GM12865 (cell line): ENCODE measurements around the gene SKI.
"Not testable (repeated sequence)": the region's sequence is repeated elsewhere in the genome, so short reads cannot be mapped to it uniquely, and the experiment has no call there.

Experiments
- DNase-seq: peaks from one replicate; pipeline ENCODE4 v3.0.0; 2010; ENCODE audit warnings: low read depth
- H3K4me3 ChIP-seq: 2 replicates; pipeline ENCODE4 v1.5.1; 2011; ENCODE audit warnings: mild to moderate bottlenecking, low read depth, low read length, control low read depth
- TF ChIP-seq, protein P1 (sequence below): IDR thresholded peaks from 2 replicates; pipeline ENCODE4 v1.5.1; 2011; ENCODE audit warnings: low read length, control low read depth, low read depth, inconsistent platforms; ENCODE audit not compliant: insufficient read depth; ENCODE audit errors: missing control alignments

The SKI gene

DNA sequence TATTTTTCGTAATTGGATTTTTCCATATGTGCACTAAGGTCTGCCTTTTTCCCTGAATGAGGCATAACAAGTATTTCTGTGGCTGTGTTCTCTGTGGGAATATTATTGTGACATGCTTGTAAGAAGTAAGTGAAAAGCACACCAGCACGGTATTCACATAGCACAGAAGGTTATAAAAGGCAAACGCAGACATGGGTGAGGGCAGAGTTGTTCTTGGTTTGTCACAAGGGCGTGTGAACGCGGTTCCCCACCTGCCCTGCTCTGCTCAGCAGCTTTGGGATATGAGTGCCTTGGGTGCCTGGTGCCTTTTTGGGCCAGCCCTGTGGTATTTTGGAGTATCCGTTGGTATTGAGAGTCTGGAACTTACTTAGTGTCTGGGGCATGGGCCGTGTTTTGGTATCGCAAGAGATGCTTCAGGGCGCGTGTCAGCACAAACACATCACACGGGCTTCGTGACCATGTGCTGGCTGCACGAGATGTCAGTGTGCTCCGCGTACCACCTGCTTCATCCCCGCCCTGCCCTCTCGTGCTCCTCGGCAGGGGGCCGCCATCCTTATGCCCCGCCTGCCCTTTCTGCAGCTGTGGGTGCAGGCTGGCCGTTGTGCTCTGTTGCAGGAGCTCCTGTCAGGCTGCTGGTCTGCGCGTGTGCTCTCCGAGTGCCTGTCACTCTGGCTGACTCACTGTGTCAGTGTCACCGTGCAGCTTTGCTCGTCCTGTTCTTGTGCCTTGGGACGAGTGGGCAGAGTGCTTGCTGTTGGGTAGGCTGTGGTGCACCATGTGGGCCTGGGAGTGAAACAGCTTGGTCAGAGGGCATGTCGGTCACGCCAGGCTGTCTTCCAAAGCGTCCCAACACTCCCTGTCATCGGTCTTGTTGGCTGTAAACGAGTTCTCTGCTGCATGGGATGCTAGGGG lies 15.0 kb downstream of the SKI start:
- no peak for DNase-seq
- TF ChIP-seq, protein P1, sequence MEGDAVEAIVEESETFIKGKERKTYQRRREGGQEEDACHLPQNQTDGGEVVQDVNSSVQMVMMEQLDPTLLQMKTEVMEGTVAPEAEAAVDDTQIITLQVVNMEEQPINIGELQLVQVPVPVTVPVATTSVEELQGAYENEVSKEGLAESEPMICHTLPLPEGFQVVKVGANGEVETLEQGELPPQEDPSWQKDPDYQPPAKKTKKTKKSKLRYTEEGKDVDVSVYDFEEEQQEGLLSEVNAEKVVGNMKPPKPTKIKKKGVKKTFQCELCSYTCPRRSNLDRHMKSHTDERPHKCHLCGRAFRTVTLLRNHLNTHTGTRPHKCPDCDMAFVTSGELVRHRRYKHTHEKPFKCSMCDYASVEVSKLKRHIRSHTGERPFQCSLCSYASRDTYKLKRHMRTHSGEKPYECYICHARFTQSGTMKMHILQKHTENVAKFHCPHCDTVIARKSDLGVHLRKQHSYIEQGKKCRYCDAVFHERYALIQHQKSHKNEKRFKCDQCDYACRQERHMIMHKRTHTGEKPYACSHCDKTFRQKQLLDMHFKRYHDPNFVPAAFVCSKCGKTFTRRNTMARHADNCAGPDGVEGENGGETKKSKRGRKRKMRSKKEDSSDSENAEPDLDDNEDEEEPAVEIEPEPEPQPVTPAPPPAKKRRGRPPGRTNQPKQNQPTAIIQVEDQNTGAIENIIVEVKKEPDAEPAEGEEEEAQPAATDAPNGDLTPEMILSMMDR: no peak
- H3K4me3 ChIP-seq: no peak overlapping the region

DNA sequence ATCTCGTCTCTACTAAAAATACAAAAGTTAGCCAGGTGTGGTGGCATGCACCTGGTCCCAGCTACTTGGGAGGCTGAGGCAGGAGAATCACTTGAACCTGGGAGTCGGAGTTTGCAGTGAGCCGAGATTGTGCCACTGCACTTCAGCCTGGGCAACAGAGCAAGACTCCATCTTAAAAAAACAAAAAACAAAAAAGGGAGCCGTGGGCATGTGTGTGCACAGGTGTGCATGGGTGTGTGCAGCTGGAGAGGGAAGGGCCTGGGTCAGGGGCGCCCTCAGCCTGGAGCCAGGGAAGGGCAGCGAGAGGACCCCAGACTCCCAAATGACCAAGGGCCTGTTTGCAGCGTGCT lies 18.9 kb downstream of the SKI start:
- not testable (repeated sequence) for H3K4me3 ChIP-seq, DNase-seq

DNA sequence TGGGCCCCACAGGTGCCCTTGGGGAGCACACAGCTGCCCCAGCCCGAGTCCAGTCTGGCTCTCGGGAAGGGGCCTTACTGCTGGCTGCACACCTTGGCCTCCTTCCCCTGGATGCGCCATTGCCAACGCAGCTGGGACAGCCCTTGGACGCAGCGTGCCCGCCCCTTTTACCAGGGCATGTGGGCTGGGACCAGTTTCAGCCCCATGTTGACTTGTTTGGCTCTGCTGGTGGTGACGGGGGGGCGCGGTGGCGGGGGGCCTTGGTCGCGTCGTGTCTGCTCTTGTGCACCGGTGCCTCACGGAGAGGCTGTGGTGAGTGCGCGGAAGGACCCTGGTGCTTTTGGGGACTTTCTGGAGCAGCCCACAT lies 19.6 kb downstream of the SKI start:
- DNase-seq: peak; percentile 43
- TF ChIP-seq, protein P1: no peak
- no peak overlapping the region for H3K4me3 ChIP-seq

DNA sequence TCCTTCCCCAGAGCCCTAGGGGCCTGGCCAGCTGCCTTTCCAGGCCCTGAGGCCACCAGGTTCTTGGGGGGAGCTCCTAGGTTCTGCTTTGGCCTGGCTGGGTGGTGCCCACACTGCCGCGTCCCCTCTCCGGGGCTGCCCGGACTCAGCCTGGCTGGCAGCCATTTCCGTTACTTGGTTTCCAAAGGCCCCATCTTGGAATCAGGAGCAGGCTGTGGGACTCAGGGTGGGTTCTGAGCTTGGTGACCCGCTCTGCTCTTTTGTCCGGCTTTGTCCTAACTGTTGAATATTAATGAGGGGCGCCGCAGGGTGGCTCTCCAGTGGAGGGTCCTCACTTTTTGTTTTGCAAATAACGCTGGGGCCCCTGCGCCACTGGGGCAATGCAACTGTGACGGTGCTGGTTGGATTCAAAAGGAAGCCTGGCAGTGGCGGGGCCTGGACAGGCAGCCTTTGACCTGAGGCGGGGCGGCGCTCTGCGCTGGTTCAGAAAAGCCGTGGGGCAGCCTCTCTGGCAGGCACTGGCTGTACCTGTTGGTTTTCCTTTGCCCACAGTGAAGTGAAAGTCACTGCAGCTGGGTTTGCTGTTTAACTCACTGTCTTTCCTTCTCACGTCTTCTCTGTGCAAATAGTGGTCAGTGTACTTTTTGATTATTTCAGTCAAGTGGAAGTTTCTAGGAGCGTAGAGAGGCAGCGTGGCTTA lies 20.2 kb downstream of the SKI start:
- no peak for DNase-seq
- TF ChIP-seq, protein P1: no peak
- H3K4me3 ChIP-seq: no peak overlapping the region

DNA sequence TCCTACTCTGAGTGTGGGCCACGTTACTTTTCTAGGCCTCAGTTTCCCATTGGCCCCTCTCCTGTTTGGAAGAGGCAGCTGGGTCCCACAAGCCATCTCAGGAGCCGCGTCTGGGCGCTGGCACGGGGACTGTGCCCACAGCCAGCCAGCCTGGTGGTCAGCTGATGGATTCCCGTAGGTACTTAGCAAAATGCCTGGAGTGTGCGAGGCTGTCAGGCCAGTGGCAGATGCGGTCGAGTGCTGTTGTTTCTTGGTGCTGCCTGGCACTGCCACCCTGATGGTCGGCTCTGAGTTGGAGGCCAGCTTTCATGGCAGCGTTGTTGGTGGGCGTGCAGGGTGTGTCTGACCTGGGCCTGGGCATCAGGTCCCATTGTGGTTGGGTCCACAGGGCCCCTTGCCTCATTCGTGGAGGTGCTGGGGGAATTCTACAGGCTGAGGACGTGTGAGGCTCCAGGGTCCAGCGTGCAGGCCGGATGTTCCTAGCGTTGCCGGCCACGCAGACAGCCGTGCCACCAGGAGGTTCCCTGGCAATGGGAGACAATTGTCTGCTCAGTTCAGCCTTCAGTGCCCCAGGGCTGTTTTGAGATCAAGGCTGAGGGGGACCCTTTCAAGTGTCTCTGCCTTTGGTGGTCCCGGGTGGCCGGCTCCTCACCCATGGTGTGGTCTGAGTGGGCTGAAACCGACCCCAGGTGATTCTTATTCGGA lies 20.9 kb downstream of the SKI start:
- no peak for DNase-seq
- no peak overlapping the region for H3K4me3 ChIP-seq
- TF ChIP-seq, protein P1: no peak

DNA sequence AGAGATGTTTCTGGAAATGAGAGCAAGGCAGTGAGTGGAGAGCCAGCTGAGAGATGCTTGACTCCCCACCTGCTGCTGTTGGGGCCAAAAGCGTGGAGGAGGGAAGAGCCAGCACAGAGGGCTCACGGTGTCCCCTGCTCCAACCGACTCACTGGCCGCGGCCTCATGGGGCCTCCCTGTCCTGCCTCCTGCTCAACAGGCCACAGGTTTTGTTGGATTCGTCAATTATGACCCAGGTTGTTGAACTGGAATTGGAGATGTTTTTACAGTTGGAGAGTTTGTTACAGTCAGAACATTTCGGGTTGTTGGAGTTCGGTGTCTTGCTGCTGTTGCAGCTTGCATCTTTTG lies 21.4 kb downstream of the SKI start:
- DNase-seq: no peak
- TF ChIP-seq, protein P1: no peak
- H3K4me3 ChIP-seq: no peak overlapping the region

DNA sequence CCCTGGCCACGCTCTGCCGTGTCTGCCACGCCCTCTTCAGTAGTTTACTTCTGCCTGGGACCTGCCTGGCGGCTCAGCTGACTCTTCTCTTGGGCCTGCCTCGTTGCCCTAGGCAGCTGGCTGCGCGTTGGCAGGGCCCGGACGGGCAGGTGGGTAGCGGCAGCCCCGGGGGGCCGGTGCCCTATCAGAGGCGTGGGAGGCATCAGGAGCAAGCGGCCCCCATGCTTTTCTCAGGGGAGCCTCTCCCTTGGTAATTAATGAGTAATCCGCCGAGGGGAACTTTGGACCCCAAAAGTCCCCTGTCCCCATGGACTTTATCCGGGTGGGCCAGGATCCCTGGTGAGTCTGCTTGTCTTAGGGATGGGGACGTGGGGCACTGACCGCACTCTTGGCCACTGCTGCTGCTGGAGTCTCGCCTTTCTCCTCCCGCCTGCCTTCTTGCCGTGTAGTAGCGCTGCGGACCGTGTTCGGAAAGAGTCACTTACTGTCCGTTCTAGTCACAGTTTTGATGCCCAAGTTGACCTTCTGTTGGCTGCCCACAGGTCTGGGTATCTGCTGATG lies 22.7 kb downstream of the SKI start:
- TF ChIP-seq, protein P1: no peak

More for the DNA sequence above, 22.7 kb downstream of the SKI start:
- no peak overlapping the region for H3K4me3 ChIP-seq
- DNase-seq: no peak
